H1 (cell line): ENCODE measurements around the gene MYL2. TPM values are rescaled to one million over a fixed set of nuclear protein-coding genes. Genes with fewer than 3 reads are reported as not detected.
A peak's percentile ranks its signal among the peaks of the same experiment; 100 is the strongest.

Source experiments
- BCL11A ChIP-seq, 2 experiments: IDR thresholded peaks; one replicate each; pipeline ENCODE4 v1.6.1; 2011; ENCODE audit warnings: low read depth in 2 of 2, low read length in 2 of 2, mild to moderate bottlenecking in 2 of 2
- BRCA1 ChIP-seq: IDR thresholded peaks from 2 replicates; pipeline ENCODE4 v1.6.1; 2012; ENCODE audit warnings: low read depth, low read length, improper control_type of control experiment
- CHD1 ChIP-seq: IDR thresholded peaks from 2 replicates; pipeline ENCODE4 v1.6.1; 2012; ENCODE audit warnings: low read depth, low read length, improper control_type of control experiment
- CTBP2 ChIP-seq: IDR thresholded peaks from 2 replicates; pipeline ENCODE4 v1.7.0; 2011; ENCODE audit warnings: borderline replicate concordance, mild to moderate bottlenecking, moderate library complexity, mixed read lengths, low read length; ENCODE audit not compliant: insufficient read depth, insufficient read length
- EGR1 ChIP-seq: IDR thresholded peaks from 2 replicates; pipeline ENCODE4 v1.6.1; 2011; ENCODE audit warnings: low read depth, low read length, borderline replicate concordance
- GTF2F1 ChIP-seq: IDR thresholded peaks from 2 replicates; pipeline ENCODE4 v1.6.1; 2012; ENCODE audit warnings: low read depth, low read length, improper control_type of control experiment, borderline replicate concordance
- HDAC2 ChIP-seq, 2 experiments: fragments of 300-600 bp in 1 of 2; sonication (generic) in 1 of 2; IDR thresholded peaks; 2 replicates each; pipeline ENCODE4 v1.6.1; 2011 to 2012; ENCODE audit warnings: low read depth in 2 of 2, low read length in 2 of 2, mild to moderate bottlenecking in 2 of 2, moderate library complexity in 2 of 2, borderline replicate concordance in 1 of 2, inconsistent platforms in 1 of 2
- JUND ChIP-seq: IDR thresholded peaks from 2 replicates; pipeline ENCODE4 v1.6.1; 2011; ENCODE audit warnings: mild to moderate bottlenecking, improper control_type of control experiment, low read length
- NANOG ChIP-seq: IDR thresholded peaks from 2 replicates; pipeline ENCODE4 v1.6.1; 2011; ENCODE audit warnings: low read length, low read depth, mild to moderate bottlenecking, inconsistent platforms; ENCODE audit not compliant: insufficient read depth, poor library complexity, severe bottlenecking
- PHF8 ChIP-seq: fragments of 200-600 bp; sonication (generic); conservative IDR thresholded peaks from 2 replicates; pipeline ENCODE4 v1.7.1; 2012; ENCODE audit warnings: low read depth, mild to moderate bottlenecking, inconsistent platforms, low read length, moderate library complexity
- POLR2AphosphoS5 ChIP-seq: IDR thresholded peaks from 2 replicates; pipeline ENCODE4 v1.6.1; 2011; ENCODE audit warnings: low read depth, low read length
- RBBP5 ChIP-seq: IDR thresholded peaks from 2 replicates; pipeline ENCODE4 v1.7.1; 2012; ENCODE audit warnings: low read depth, mild to moderate bottlenecking, inconsistent platforms, low read length, moderate library complexity, borderline replicate concordance
- RXRA ChIP-seq: IDR thresholded peaks from 2 replicates; pipeline ENCODE4 v1.6.1; 2011; ENCODE audit warnings: low read depth, mild to moderate bottlenecking, low read length, moderate library complexity; ENCODE audit not compliant: insufficient read depth
- SIN3A ChIP-seq, 2 experiments: IDR thresholded peaks in 1 of 2; conservative IDR thresholded peaks in 1 of 2; 2 replicates each; pipeline ENCODE4 v1.6.1; 2011 to 2012; ENCODE audit warnings: low read length in 2 of 2, improper control_type of control experiment in 1 of 2, low read depth in 1 of 2, mild to moderate bottlenecking in 1 of 2
- SP1 ChIP-seq: IDR thresholded peaks from 2 replicates; pipeline ENCODE4 v1.6.1; 2011; ENCODE audit warnings: low read depth, low read length
- SP4 ChIP-seq: IDR thresholded peaks from 2 replicates; pipeline ENCODE4 v1.6.1; 2012; ENCODE audit warnings: low read length, inconsistent platforms
- YY1 ChIP-seq: IDR thresholded peaks from 2 replicates; pipeline ENCODE4 v1.6.1; 2011; ENCODE audit warnings: low read depth, mild to moderate bottlenecking, low read length
- ZNF274 ChIP-seq: IDR thresholded peaks from 2 replicates; pipeline ENCODE4 v1.7.0; 2012; ENCODE audit warnings: low read length, borderline replicate concordance; ENCODE audit errors: extremely low read depth
- polyA plus RNA-seq, 7 experiments: library from polyadenylated mRNA; depleted of rRNA in 3 of 7; stranded (reverse) in 5 of 7; unstranded in 2 of 7; fragments of >200 nt in 5 of 7; fragments of 200-250 nt in 2 of 7; gene quantifications; 1 replicate in 5 of 7; 2 replicates in 1 of 7; 4 replicates in 1 of 7; pipeline versions ENCODE4 v1.2.1 to v1.2.3, GENCODE V29; 2011 to 2013; ENCODE audit warnings: missing spikeins in 2 of 7, mixed read lengths in 2 of 7
- total RNA-seq: library from RNA; stranded (reverse); fragmentation: NEBNext Ultra II Directional; extraction: Animal tissue kit (Norgen Biotek cat#: 25700); gene quantifications from 2 replicates; pipeline ENCODE4 v1.2.1, GENCODE V29; 2021
- TF ChIP-seq, protein P1 (sequence below), 3 experiments: IDR thresholded peaks; 1 replicate in 2 of 3; 2 replicates in 1 of 3; pipeline versions ENCODE4 v1.5.1 to v1.6.1; 2011; ENCODE audit warnings: low read length in 3 of 3, mild to moderate bottlenecking in 3 of 3, inconsistent platforms in 2 of 3, low read depth in 1 of 3, moderate library complexity in 1 of 3; ENCODE audit not compliant: insufficient read depth in 1 of 3; ENCODE audit errors: control extremely low read depth in 1 of 3
- TF ChIP-seq, protein P2 (sequence below): IDR thresholded peaks from 2 replicates; pipeline ENCODE4 v1.6.1; 2012; ENCODE audit warnings: inconsistent platforms

MYL2 gene
- total and polyA plus RNA-seq, 2 of the 8 experiments (the other 6 are each of a cell fraction or from before 2014, with no cell fraction given) = not detected

DNA sequence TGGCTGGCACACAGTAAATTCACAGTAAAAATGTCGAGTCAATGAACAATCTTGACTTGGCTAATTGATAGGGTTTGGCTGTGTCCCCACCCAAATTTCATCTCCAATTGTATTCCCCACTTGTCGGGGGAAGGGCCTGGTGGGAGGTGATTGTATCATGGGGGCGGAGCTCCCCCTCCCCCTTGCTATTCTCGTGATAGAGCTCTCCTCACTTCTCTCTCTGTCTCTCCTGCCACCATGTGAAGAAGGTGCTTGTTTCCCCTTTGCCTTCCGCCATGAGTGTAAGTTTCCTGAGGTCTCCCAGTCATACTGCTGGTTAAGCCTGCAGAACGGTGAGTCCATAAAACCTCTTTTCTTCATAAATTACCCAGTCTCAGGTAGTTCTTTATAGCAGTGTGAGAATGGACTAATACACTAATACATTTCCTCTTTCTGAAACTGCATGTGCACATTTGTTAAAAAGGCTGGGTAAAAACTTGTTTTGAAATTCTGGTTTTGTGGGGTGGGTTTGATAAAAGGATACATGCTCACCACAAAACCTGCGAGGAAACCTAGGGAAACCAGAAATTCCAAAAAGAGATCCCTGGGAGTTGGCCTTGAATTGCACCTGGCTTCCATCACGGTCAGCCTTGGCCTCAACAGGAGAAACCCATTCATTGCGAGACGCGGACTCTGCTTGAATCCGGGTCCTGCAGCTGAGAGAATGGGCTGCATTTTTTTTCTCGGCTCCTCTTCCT is 16.2 kb upstream of the MYL2 start (continued):
- TF ChIP-seq EGR1 = no peak
- TF ChIP-seq YY1 = peak; percentile 69
- TF ChIP-seq, protein P1, sequence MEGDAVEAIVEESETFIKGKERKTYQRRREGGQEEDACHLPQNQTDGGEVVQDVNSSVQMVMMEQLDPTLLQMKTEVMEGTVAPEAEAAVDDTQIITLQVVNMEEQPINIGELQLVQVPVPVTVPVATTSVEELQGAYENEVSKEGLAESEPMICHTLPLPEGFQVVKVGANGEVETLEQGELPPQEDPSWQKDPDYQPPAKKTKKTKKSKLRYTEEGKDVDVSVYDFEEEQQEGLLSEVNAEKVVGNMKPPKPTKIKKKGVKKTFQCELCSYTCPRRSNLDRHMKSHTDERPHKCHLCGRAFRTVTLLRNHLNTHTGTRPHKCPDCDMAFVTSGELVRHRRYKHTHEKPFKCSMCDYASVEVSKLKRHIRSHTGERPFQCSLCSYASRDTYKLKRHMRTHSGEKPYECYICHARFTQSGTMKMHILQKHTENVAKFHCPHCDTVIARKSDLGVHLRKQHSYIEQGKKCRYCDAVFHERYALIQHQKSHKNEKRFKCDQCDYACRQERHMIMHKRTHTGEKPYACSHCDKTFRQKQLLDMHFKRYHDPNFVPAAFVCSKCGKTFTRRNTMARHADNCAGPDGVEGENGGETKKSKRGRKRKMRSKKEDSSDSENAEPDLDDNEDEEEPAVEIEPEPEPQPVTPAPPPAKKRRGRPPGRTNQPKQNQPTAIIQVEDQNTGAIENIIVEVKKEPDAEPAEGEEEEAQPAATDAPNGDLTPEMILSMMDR (IDR thresholded peaks at IDR 0.05; ENCODE audit: control extremely low read depth in 1 of 3, insufficient read depth in 1 of 3, low read depth in 1 of 3, low read length in 3 of 3) = no peak
- TF ChIP-seq, protein P2, sequence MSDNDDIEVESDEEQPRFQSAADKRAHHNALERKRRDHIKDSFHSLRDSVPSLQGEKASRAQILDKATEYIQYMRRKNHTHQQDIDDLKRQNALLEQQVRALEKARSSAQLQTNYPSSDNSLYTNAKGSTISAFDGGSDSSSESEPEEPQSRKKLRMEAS = peak; percentile 33; the same call in 1 of the 2 replicates
- no peak for TF ChIP-seq BRCA1
- TF ChIP-seq SIN3A (conservative IDR thresholded peaks at IDR 0.05 in 1 of 2, IDR thresholded peaks at IDR 0.05 in 1 of 2; ENCODE audit: low read depth in 1 of 2, low read length in 2 of 2) = no peak
- TF ChIP-seq PHF8 = no peak
- TF ChIP-seq BCL11A (IDR thresholded peaks at IDR 0.05; ENCODE audit: low read depth in 2 of 2, low read length in 2 of 2) = no peak
- no peak for TF ChIP-seq HDAC2 (IDR thresholded peaks at IDR 0.05; ENCODE audit: borderline replicate concordance in 1 of 2, low read depth in 2 of 2, low read length in 2 of 2)
- no peak for TF ChIP-seq RXRA
- no peak for TF ChIP-seq GTF2F1
- no peak for TF ChIP-seq ZNF274
- TF ChIP-seq NANOG = no peak
- no peak for TF ChIP-seq JUND
- peak; percentile 77 for TF ChIP-seq POLR2AphosphoS5
- TF ChIP-seq RBBP5 = no peak
- no peak for TF ChIP-seq CTBP2
- no peak; the same call in 1 of the 2 replicates for TF ChIP-seq CHD1
- no peak for TF ChIP-seq SP4
- peak; percentile 70 for TF ChIP-seq SP1
